Testis (tissue), 2 donors: ENCODE results near the gene AXIN1.
"Not testable (repeated sequence)": the region's sequence is repeated elsewhere in the genome, so short reads cannot be mapped to it uniquely, and the experiment has no call there.

ENCODE experiments used
- POLR2A ChIP-seq: fragments of 450-650 bp; IDR thresholded peaks from one replicate; pipeline ENCODE4 v1.6.1; 2017; ENCODE audit warnings: antibody characterized with exemption, mild to moderate bottlenecking, moderate library complexity
- TF ChIP-seq, protein P1 (sequence below), 3 experiments: fragments of 450-650 bp in 2 of 3; fragments of 200-600 bp in 1 of 3; sonication (generic) in 1 of 3; IDR thresholded peaks; one replicate each; pipeline ENCODE4 v1.5.1; 2016 to 2019; ENCODE audit warnings: antibody characterized with exemption in 3 of 3, mild to moderate bottlenecking in 2 of 3, moderate library complexity in 1 of 3

DNA sequence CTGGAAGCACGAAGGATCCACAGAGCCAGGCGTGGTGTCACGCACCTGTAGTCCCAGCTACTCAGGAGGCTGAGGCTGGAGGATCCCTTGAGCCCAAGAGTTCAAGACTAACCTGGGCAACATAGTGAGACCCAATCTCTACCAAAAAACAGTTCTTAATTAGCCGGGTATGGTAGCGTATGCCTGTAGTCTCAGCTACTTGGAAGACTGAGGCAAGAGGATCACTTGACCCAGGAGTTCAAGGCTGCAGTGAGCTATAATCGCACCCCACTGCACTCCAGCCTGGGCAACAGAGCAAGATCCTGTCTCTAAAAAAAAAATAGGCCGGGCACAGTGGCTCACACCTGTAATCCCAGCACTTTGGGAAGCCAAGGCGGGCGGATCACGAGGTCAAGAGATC, 4.0 kb downstream of the AXIN1 start:
- TF ChIP-seq, protein P1, sequence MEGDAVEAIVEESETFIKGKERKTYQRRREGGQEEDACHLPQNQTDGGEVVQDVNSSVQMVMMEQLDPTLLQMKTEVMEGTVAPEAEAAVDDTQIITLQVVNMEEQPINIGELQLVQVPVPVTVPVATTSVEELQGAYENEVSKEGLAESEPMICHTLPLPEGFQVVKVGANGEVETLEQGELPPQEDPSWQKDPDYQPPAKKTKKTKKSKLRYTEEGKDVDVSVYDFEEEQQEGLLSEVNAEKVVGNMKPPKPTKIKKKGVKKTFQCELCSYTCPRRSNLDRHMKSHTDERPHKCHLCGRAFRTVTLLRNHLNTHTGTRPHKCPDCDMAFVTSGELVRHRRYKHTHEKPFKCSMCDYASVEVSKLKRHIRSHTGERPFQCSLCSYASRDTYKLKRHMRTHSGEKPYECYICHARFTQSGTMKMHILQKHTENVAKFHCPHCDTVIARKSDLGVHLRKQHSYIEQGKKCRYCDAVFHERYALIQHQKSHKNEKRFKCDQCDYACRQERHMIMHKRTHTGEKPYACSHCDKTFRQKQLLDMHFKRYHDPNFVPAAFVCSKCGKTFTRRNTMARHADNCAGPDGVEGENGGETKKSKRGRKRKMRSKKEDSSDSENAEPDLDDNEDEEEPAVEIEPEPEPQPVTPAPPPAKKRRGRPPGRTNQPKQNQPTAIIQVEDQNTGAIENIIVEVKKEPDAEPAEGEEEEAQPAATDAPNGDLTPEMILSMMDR (IDR thresholded peaks at IDR 0.05), result not testable (repeated sequence)
- TF ChIP-seq POLR2A, result not testable (repeated sequence)
